ENCODE results near the gene NEK7.
"Not testable (repeated sequence)": the region's sequence is repeated elsewhere in the genome, so short reads cannot be mapped to it uniquely, and the experiment has no call there.

Gene NEK7

GRCh38 chr1:198298640-198299039, 141.8 kb downstream of the NEK7 start:
- DNase-seq, result no peak

- DNase-seq, result no peak
These were observed 143.7 kb downstream of the NEK7 start for GRCh38 chr1:198300451-198300850.

- DNase-seq, result no peak
These were observed 147.6 kb downstream of the NEK7 start for GRCh38 chr1:198304431-198304830.

- not testable (repeated sequence) for DNase-seq
These were observed 158.0 kb downstream of the NEK7 start for GRCh38 chr1:198314817-198315216.

- not testable (repeated sequence) for DNase-seq
These were observed 158.5 kb downstream of the NEK7 start for GRCh38 chr1:198315331-198315730.

- DNase-seq, result no peak
These were observed 159.8 kb downstream of the NEK7 start for GRCh38 chr1:198316546-198317100.

GRCh38 chr1:198318085-198318484, 161.3 kb downstream of the NEK7 start:
- DNase-seq, result no peak

GRCh38 chr1:198320759-198321158, 164.0 kb downstream of the NEK7 start:
- DNase-seq, result no peak

GRCh38 chr1:198326232-198326631, 169.4 kb downstream of the NEK7 start:
- no peak for DNase-seq

GRCh38 chr1:198326915-198327314, 170.1 kb downstream of the NEK7 start:
- no peak for DNase-seq

GRCh38 chr1:198328458-198329032, 171.7 kb downstream of the NEK7 start:
- DNase-seq, result no peak

- DNase-seq, result no peak
These were observed 174.3 kb downstream of the NEK7 start for GRCh38 chr1:198330982-198331615.

GRCh38 chr1:198333744-198334143, 176.9 kb downstream of the NEK7 start:
- no peak for DNase-seq

- DNase-seq, result no peak
These were observed 178.9 kb downstream of the NEK7 start for GRCh38 chr1:198335663-198336062.

- DNase-seq, result no peak
These were observed 181.1 kb downstream of the NEK7 start for GRCh38 chr1:198337886-198338285.

- DNase-seq, result no peak
These were observed 183.3 kb downstream of the NEK7 start for GRCh38 chr1:198340139-198340538.

- no peak for DNase-seq
These were observed 189.4 kb downstream of the NEK7 start for GRCh38 chr1:198346178-198346577.

GRCh38 chr1:198350456-198350855, 193.7 kb downstream of the NEK7 start:
- no peak for DNase-seq

GRCh38 chr1:198352975-198353695, 196.3 kb downstream of the NEK7 start:
- DNase-seq, result no peak

- no peak for DNase-seq
These were observed 201.1 kb downstream of the NEK7 start for GRCh38 chr1:198357937-198358336.

GRCh38 chr1:198359024-198359653, 202.3 kb downstream of the NEK7 start:
- DNase-seq, result no peak

GRCh38 chr1:198360208-198360729, 203.5 kb downstream of the NEK7 start:
- DNase-seq, result no peak

- DNase-seq, result no peak
These were observed 204.5 kb downstream of the NEK7 start for GRCh38 chr1:198361237-198361767.

All from stimulated activated CD4-positive, alpha-beta T cell treated with anti-CD3 and anti-CD28 coated beads, Interleukin-4, amount 100 ng/mL, for 1 hour (primary cell).